Measurements from ENCODE around the gene BCL7C.

Gene BCL7C

DNA sequence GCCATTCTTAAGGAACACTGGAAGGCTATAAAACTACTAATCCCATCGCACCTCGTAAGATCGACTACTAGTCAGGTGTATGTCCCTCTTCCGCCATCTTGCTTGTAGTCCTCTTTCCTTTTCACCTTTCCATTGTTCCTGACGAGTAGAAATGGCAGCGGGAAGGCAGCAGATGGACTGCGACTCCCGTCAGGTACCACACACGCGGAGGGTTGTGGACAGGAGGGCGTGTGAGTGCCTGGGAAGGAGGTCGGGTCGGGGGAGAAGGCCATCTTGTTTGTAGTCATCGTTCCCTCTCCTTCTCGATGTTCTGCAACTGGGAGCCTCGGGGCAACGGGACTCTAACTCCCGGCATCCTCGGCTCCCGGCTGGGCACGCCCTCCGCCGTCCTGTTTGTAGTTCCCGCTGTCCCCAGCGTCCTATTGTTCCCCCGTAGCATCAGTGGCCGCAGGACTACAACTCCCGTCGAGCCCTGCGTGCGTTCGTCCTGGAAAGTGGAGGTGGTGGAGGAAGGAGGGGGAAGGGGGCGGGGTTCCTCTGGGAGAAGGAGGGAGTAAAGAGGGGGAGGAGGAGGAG, 29.2 kb upstream of the BCL7C start:
- peak; percentile 85 to 87 (median 85) for DNase-seq (ENCODE audit: low read depth in 3 of 3, low spot score in 1 of 3)

DNA sequence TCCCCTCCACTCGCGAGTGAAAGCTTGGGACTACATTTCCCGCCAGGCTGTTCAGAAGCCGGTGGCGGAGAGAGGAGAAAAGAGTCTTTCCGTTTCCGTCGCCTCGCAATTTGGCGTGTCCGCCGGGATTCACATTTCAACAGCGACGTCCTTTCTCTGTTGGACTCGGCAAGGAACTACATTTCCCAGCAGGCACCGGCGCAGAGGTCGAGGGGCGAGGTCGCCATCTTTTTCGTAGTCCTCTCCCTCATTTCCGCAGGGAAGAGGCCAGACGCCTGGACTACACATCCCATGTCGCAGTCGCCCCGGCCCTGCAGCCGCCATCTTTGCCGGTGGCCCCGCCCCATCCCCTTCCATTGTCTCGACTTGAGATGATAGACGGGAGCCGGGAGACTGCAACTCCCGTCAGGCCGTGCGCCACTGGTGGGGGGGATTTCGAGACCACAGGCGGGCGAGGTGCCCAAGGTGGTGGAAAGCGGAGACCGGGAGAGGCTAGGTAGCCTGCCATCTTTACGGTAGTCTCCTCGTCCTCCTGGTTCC, 28.6 kb upstream of the BCL7C start:
- peak; percentile 95 to 99 (median 98) for DNase-seq (ENCODE audit: low read depth in 3 of 3, low spot score in 1 of 3)

DNA sequence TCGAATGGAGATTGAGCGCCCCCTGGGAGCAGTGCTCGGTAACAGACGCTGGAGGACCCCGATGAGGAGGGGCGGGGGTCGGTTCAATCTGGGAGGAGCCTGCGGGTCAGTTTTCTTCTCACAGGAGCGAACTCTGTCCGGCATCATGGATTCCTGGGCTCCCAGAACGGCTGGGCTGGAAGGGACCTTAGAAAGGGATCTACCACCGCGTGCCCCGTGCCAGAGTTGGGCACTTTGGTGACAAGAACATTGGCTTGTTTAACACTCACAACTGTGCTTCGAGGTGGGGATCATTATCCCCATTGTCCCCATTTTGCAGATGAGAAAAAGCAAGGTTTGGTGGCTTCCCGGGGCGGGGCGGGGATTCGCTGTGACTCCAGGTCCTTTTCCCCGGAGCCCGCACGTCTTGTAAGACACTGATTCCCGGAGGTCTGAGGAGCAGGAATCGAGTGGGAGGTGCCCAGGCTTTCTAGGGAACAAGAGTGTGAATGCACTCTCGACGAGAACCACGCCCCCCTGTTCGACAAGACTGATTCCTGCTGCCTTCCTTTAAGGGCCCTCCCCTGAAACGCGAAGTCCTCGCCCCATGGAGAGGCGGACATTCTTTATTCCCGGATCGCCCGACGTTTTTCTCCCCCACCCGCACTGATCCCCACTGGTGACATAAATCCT, 28.0 kb upstream of the BCL7C start:
- DNase-seq (ENCODE audit: low read depth in 3 of 3, low spot score in 1 of 3), result peak; percentile 64 to 82 (median 76)

DNA sequence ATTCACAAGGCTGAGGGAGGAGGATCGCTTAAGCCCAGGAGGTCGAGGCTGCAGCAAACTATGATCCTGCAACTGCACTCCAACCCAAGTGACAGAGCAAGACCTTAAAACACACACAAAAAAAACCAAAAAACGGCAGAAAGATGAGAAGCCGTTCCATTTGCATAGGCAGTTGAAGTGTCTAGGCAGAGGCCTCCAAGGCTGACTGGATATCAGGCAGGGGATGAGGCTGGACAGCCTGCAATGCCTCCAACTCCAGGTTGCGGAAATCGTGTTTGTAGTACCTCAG, 27.5 kb upstream of the BCL7C start:
- no peak for DNase-seq (ENCODE audit: low read depth in 3 of 3, low spot score in 1 of 3)

DNA sequence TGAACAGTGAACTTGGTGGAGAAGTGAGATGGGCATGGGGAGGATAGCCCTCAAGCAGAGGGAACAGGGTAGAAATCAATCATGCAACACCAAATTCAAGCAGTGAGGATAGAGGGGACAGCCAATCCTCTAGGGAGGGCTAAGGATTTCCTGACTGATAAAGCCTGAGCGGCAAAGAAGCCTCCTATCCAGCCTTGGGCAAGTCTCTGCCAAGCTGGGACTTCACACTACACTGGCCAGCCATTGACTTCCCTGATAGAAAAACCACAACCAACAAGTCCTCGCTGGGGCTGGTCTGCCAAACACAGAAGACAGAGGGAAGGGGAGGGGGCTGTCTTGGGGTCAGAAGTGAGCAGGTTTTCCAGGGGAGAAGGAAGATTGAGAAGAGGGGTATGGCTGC, 27.0 kb upstream of the BCL7C start:
- no peak for DNase-seq (ENCODE audit: low read depth in 3 of 3, low spot score in 1 of 3)

DNA sequence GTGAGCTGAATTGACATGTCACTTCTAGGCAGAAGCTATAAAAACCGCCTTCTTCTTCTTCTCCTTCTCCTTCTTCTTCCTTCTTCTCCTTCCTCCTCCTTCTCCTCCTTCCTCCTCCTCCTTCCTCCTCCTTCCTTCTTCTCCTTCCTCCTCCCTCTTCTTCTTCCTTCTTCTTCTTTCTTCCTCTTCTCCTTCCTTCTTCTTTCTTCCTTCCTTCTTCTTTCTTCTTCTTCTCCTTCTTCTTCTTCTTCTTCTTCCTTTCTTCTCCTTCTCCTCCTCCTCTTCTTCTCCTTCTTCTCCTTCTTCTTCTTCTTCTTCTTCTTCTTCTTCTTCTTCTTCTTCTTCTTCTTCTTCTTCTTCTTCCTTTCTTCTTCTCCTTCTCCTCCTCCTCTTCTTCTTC, 24.7 kb upstream of the BCL7C start:
- DNase-seq (ENCODE audit: low read depth in 3 of 3, low spot score in 1 of 3), result no peak

DNA sequence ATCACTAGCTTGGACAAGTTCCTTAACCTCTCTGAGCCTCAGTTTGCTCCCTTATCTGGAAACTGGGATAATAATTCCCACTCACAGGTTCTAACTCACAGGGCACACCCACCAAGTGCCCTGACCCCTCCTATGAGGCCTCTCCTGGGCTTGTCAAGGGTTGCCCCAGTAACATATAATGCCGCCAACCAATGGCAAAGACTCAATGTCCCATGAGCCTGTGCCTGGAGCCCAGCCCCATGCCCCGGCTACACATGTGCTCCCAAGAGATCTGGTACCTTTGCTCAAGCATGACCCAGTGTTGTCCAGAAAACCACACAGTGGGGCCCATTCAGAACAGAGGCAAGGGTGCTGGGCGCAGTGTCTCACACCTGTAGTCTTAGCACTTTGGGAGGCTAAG, 21.0 kb upstream of the BCL7C start:
- no peak for DNase-seq (ENCODE audit: low read depth in 3 of 3, low spot score in 1 of 3)

DNA sequence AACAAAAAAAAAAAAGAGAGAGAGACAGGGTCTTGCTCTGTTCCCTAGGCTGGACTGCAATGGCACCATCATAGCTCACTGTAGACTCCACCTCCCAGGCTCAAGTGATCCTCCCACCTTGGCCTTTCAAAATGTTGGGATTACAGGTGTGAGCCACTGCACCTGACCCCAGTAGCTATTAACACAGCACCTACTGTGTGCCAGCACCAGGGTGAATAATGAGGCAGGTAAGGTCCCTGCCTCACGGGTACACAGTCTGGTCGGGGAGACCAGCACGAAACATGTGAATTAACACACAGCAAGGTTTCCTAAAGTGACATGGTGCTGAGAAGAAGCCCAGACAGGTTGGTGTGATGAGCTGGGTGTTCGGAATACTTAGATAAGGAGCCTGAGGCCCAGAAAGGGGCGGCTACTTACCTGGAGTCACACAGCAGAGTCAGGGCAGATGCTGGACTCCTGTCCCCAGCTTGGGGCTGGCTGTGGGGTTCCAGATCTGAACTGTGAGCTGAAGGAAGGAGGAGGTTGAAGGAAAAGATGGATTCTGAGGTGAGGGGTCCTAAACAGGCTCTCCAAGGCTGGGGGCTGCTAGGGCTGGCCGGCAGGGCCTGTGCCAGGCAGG, 19.0 kb upstream of the BCL7C start:
- DNase-seq (ENCODE audit: low read depth in 3 of 3, low spot score in 1 of 3), result no peak

DNA sequence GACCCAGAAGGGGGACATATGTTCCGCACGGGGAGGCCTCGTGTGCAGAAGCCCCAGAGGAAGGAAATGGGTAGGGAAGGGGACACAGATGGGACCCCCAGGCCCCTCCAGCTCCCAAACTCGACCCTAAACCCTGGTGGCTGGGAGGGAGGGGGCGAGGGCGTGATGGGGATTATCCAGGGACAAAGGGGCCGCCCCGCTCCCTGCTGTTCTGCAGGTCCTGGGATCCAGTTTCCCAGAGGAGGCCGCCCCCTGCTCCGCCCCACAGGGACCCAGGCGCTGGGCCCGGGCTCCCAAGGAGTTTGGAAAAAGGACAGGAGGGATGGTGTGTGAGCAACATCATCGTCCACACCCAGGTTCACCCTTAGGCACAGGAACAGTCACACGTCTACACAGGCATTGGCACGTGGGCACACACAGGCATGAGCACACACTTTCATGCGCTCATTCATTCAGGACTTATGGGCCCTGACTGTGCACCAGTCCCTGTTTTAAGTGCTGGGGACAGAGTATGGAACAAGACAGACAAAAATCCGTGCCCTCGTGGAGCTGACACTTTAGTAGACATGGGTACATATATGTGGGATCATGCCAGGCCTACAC, 16.7 kb upstream of the BCL7C start:
- DNase-seq (ENCODE audit: low read depth in 3 of 3, low spot score in 1 of 3), result no peak

DNA sequence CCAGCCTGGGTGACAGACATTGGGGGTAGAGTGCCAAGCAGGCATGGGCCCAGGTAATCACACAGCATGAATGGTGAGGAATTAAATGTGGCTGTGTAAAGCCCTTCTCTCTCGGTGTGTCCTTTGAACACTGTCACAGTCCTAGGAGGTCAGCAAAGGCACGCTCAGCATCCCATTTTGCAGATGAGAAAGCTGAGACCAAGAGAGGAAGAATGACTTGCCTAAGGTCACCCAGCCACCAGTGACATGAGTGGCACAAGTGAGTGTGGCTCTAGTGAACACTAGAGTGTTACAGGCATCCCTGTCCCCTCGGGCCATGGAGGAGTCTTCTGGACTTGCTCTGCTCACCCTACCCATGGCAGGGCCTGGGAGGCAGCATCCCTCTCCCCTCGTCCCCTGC, 13.2 kb upstream of the BCL7C start:
- DNase-seq (ENCODE audit: low read depth in 3 of 3, low spot score in 1 of 3), result no peak

DNA sequence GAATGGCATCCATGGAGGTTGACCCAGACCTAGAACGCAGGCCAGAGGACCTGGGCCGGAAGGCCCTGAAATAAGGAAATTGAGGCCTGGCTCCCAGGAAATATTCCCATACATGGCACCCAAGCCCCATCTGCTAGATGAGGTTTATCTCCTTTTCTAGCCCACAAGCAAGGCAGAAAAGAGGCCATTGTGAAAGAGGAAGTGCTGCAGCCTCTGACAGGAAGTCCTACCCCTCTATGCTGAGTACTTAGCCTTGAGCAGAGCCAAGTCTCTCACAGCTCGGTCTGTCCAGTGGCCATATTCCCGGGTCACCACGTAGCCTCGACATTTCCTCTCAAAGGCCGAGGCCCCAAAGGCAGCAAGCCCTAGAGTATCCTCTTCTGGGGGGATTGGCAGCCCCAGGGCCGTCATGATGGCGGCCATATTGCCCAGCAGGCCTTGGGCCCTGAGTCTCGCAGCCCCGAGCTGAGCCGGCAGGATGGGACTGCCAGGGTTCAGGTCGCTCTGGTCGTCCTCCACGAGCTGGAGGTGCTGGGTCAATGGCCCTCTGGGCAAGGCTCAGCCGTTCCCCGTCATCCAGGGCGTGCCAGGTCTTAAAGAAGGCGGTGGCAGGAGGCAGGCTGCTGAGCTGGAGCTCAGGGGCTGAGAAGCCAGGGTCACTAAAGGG, 10.4 kb upstream of the BCL7C start:
- DNase-seq (ENCODE audit: low read depth in 3 of 3, low spot score in 1 of 3), result no peak

DNA sequence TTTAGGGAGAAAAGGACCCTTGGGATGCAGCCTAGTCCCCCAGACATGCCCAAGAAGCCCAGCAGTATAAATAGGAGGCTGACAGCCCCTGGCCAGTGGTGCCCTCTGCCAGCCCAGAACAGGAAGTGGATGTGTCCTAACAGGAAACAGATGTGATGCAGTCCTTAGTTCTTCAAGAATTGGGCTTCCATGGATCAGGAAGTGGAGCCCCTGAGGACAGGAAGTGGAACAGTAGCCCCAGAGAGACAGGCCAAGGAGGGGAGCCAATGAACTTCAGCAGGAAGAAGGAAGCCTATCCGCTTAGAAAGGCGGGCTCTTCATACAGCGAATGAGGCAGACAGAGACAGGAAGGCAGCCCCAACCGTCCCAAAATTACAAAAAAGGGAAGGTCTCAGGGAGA, 9.7 kb upstream of the BCL7C start:
- no peak for DNase-seq (ENCODE audit: low read depth in 3 of 3, low spot score in 1 of 3)

DNA sequence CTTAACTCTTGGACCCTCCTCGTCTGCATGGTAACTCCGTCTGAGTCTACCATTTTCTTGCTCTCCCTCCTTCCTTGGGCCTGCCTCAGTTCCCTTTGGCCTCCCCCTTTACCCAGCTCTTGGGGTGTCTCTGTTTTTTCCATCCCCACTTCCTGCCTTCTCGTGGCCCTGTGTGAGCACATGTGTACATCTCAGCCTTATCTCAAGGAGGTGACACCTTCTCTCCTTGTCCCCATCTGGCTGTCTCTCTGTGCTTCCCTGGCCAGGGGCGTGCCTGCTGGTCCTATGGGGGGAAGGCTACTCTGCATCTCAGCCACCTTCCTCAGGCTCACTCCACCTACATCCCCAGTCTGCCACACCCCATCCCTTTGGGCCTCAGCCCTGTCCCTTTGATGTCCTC, 9.1 kb upstream of the BCL7C start:
- DNase-seq (ENCODE audit: low read depth in 3 of 3, low spot score in 1 of 3), result no peak

DNA sequence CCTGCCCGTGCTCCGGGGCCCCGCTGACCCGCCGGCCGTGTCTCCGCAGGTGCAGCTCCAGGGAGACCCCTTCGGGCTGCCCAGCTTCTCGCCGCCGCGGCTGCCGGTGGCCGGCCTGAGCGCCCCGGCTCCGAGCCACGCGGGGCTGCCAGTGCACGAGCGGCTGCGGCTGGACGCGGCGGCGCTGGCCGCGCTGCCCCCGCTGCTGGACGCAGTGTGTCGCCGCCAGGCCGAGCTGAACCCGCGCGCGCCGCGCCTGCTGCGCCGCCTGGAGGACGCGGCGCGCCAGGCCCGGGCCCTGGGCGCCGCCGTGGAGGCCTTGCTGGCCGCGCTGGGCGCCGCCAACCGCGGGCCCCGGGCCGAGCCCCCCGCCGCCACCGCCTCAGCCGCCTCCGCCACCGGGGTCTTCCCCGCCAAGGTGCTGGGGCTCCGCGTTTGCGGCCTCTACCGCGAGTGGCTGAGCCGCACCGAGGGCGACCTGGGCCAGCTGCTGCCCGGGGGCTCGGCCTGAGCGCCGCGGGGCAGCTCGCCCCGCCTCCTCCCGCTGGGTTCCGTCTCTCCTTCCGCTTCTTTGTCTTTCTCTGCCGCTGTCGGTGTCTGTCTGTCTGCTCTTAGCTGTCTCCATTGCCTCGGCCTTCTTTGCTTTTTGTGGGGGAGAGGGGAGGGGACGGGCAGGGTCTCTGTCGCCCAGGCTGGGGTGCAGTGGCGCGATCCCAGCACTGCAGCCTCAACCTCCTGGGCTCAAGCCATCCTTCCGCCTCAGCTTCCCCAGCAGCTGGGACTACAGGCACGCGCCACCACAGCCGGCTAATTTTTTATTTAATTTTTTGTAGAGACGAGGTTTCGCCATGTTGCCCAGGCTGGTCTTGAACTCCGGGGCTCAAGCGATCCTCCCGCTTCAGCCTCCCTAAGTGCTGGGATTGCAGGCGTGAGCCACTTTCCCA, 8.4 kb upstream of the BCL7C start:
- no peak for DNase-seq (ENCODE audit: low read depth in 3 of 3, low spot score in 1 of 3)

DNA sequence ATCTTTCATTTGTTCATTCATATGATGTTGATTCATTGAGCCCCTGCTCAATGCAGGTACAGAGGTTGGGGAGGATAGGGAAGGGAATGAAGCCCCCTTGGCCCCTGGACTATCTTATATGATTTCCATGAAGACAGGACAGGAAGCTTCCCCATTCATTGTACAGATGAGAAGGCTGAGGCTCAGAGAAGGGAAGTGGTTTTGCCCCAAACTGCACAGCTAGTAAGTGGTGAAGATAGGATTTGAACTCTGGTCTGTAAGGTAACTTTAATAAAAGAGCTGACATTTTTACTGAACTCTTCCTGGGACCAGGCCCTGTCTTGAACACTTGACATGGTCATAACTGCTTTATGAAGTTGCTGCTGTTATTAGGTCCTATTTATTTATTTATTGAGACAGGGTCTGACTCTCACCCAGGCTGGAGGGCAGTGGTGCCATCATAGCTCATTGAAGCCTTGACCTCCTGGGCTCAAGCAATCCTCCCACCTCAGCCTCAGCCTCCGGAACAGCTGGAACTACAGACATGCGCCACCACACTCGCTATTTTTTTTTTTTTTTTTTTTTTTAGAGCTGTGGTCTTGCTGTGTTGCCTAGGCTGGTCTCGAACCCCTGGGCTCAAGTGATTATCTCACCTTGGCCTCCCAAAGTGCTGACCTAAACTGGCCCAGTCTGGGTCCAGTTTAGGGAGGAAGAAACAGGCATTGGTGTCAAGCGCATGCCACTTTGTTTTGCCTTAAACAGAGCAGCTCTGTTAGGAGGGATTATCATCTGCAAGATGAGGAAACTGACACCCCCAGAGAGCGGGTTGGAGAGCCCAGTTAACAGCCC, 7.5 kb upstream of the BCL7C start:
- DNase-seq (ENCODE audit: low read depth in 3 of 3, low spot score in 1 of 3), result no peak

DNA sequence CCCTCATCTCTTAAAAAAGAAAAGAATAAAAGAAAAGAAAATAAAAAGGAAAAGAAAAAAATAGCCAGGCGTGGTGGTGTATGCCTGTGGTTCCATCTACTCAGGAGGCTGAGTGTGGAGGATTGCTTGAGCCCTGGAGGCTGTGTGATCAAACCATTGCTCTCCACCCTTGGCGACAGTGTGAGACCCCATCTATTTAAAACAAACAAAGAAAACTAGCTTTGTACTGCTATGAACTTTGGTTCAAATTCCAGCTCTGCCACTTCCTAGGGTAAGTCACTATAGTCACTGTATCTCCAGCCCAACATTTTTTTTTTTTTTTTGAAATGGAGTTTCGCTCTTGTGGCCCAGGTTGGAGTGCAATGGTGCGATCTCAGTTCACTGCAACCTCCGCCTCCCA, 6.7 kb upstream of the BCL7C start:
- no peak for DNase-seq (ENCODE audit: low read depth in 3 of 3, low spot score in 1 of 3)

DNA sequence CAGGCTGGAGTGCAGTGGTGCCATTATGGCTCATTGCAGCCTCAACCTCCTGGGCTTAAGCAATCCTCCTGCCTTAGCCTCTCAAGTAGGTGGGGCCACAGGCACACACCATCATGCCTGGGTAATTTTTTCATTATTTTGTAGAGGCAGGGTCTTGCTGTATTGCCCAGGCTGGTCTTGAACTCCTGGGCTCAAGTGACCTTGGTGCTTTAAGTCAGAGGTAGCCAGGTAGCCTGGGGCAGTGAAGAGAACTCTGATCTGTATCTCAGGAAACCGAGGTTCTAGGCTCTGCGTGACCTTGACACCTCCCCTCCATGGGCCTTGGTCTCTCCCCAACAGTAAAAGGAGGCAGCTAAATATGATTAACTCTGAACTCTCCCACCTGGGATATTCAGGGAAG, 5.9 kb upstream of the BCL7C start:
- no peak for DNase-seq (ENCODE audit: low read depth in 3 of 3, low spot score in 1 of 3)

DNA sequence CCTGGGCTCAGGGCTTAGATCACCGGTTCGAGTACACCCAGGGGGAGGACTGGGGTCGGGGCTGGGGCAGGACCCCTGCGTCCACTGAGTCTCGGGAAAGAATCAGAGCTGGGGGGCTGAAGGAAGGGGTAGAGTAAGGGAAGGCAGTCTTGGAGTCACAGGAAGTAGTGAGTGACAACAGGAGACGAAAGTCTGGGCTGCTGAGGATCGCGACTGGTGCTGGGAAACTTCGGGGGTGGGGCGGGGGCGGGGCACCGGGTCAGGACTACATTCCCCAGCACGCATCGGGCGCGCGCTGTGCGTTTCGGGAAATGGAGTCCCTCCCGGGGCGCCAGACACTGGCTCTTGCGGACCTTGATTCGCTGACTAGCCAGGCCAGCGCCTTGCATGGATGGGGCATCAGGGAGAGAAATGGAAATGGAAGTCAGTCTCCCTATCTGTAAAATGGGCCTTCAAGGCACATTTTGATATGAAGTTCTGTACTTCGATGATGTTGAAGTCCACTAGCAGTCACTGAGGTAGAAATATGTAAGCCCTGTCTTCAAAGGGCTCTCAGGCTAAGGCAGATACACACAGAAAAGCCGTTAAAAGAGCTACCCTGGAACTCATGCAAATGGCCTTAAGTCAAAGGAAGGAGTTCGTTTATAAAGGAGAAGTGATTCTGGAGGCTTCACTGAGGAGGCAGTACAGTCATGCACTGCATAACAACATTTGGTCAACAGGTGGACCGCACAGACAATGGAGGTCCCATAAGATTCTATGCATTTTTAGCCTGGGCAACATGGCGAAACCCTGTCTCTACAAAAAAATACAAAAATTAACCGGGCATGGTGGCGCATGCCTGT, 3.2 kb upstream of the BCL7C start:
- peak; percentile 43 to 68 (median 57) for DNase-seq (ENCODE audit: low read depth in 3 of 3, low spot score in 1 of 3)
